GM18520 (cell line): ENCODE data around the gene PDYN.
"Not testable (repeated sequence)": the region's sequence is repeated elsewhere in the genome, so short reads cannot be mapped to it uniquely, and the experiment has no call there.

Experiments used
- ATAC-seq: cut with Tn5 transposase; IDR thresholded peaks from one replicate; pipeline ENCODE4 v1.9.1; 2021; ENCODE audit not compliant: unreplicated experiment

Gene PDYN

DNA sequence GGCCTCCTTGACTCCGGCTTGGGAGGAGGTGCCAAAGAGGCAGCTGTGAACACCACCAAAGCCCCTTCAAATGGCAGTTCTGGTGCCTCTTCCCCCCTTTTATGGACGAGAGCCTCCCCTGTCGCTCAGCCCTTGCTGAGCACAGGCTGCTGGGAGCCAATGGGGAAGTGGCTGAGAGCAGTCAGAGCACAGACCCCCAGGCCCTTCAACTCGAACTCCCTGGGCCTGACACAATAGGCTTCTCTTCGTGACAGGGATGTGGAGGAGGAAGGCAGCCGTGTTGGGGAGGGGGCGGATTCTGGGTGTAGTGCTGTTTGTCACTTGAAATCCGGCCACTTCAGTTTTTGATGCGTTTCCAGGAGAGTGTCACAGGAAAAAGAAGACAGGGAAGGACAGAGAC, at the start of gene PDYN:
Gene PDYN (minus strand): TSS at position 73 of the 400 bp plus-strand sequence. CDS start 10,974 bp downstream, outside the sequence.
- ATAC-seq, result no peak

DNA sequence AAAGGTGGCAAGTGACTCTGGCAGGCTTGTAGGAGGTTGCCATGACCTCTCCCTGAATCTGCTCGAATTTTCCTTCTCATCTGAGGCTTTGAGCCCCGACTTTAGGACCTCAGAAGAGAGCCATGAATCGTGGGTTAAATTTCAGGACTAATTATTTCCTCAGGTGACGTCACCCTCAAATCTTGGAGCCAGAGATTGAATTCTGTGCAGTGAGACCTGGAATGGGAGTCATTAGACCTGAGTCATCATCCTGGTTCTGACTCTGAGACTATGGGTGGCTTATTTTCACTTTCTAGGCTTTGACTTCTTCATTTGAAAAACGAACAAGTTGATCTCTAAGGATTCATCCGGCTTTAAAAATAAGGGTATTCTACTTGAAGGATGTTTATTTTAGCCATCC, 48.5 kb upstream of the PDYN start:
- ATAC-seq, result no peak

DNA sequence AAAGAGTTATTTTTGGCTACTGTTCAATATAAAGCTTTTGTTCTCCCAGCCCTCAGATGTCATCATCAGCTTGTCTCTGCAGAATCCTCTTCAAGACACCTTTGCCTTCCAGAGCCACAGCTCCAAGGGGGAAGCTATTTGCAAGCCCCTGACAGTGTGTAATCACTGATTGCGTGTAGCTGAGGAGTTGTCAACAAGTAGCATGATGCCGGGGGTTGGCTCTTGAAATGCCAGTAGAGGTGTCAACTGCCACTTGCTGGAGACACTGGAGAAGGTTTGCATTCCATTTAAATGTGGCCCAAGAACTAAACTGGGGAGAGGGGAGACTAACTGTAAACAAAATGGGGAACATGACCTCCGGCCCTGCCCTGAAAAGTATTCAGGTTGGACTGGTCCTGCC, 44.3 kb upstream of the PDYN start:
- no peak for ATAC-seq

DNA sequence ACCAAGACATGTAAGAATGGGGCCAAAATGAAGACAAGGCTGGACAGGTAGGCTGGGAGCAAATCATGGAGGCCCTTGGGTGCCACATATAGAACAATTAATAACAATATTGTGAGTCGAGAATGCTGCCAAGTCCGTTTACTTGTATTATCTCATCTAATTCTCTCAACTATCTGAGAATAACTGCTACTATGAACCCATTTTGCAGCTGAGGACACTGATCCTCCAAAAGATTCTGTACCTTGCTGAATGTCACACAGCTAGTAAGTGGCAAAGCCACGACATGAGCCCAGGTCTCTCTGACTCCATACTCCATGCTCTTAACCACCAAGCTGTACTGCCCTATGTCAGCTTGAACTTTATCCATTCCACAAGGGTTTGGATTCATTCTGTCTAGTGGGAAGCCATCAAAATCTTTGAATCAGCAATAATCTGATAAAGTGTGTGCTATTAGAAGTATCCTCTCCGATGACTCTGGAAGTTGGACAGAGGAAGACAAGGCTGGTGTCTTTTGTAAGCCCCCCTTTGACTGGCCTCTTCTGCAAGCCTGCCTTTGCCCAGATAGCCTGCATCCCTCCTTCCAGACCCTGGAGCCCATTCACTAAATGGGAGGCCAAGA, 43.5 kb upstream of the PDYN start:
- ATAC-seq, result no peak

DNA sequence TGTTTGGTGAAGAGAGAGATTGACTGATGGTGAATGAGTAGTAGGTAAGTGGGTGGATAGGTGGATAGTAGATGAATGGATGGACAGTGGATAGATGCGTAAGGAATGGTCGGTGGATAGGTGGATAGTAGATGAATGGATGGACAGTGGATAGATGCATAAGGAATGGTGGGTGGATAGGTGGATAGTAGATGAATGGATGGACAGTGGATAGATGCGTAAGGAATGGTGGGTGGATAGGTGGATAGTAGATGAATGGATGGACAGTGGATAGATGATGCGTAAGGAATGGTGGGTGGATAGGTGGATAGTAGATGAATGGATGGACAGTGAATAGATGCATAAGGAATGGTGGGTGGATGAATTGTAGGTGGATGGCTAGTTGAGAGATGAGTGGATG, 42.5 kb upstream of the PDYN start:
- not testable (repeated sequence) for ATAC-seq

DNA sequence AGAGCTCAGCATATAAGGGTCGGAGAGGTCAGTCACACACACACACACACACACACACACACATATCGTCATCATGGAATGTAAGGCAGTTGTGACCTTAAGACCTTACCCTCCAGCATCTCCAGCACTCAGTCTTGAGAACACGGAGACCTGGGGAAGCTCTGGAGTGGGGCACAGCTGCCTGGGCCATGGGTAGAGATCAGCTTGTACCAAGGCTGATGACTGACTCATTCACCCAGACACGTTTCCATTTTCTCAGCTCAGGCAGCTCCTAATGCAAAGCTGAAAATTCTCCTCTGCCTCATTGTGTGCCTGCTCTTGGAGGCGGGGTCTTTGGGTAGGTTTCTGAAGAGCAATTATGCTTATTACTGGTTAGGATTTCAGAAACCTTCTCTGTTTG, 38.3 kb upstream of the PDYN start:
- ATAC-seq, result no peak

DNA sequence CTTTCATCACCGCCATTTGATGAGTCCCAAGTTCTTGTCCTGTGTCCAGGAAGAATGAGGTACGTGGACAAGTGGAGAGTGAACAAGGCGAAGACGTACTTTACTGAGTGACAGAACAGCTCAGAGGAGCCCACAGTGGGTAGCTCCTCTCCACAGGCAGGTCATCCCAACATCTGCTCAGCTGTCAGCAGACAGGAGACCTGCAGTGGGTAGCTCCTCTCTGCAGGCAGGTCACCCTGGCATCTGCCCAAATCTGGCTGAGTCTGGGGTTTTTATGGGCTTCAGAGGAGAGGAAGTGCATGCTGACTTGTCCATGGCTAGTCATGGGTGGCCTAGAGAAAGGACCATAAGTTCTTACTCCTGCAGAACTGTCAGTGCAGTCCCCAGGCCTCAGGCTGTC, 32.7 kb upstream of the PDYN start:
- ATAC-seq, result no peak

DNA sequence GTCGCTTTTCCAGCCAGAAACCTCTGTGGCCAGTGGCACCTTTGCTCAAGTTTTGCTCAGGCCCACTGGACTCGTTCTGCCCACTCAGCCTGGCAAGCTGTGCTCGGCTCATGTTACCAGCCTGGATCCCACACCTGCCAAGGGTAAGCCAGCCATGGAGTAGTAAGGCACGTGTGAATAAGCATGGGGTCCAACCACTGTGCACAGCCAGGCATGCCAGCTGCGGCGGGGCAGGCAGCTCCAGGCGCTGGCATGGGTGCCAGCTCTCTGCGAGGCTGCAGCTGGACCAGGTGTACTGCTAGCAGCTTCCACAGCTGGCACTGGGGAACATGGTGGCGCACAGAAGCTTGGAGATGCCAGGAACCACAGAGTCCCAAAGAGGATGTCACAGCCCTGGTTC, 32.1 kb upstream of the PDYN start:
- ATAC-seq, result no peak

DNA sequence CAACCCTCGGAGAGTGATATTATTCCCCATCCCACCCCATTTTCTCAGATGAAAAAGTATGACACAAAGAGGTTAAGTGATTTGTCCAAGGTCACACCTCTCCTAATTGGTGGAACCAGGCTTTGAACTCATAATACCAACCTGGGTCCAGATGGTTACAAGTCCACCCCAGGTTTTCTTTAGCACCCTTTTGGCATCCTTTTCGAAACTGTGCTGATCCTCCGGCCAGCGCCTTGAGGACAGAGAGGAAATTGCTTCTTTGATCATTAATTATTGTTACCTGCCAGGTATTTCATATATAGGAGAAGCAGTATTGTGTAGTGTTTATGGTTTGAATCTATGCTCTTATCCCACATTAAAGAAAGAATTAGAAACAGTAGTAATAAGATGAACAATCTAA, 29.3 kb upstream of the PDYN start:
- ATAC-seq, result no peak

DNA sequence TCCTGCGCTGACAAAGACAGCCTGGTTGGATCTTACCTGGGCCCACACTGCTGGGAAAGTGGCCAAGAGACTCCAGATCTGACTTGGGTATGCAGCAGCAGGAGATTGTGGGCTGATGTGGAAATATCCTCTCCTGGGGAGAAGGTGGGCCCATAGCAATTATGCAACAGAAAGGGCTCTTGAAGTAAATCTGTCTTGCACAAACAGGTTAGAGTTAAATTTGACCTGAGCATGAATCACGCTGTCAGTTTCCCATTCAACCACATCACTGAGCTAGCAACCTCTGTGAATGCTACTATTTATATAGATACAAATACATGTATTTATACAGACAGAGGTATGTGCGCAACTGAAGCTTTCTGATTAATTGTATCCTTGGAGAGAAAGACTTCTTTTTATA, 28.3 kb upstream of the PDYN start:
- no peak for ATAC-seq

DNA sequence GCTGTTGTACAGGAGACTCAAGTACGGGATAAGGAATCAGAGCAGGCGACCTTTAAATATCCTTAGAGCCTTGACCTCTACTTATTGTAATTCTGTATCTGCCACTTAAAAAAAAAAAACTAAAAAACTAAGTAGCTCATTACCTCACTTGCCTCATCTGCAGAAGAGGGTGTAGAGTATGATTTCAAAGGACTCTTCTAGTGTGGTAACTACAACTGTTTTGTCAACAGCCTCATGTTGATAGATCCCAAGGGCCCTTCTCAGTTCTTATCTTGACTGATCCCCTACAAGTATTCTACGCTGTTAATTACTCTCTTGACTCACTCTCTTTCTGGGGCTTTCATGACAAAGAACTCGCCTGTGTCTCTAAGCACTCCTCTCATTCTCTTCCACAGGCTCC, 16.7 kb upstream of the PDYN start:
- no peak for ATAC-seq

DNA sequence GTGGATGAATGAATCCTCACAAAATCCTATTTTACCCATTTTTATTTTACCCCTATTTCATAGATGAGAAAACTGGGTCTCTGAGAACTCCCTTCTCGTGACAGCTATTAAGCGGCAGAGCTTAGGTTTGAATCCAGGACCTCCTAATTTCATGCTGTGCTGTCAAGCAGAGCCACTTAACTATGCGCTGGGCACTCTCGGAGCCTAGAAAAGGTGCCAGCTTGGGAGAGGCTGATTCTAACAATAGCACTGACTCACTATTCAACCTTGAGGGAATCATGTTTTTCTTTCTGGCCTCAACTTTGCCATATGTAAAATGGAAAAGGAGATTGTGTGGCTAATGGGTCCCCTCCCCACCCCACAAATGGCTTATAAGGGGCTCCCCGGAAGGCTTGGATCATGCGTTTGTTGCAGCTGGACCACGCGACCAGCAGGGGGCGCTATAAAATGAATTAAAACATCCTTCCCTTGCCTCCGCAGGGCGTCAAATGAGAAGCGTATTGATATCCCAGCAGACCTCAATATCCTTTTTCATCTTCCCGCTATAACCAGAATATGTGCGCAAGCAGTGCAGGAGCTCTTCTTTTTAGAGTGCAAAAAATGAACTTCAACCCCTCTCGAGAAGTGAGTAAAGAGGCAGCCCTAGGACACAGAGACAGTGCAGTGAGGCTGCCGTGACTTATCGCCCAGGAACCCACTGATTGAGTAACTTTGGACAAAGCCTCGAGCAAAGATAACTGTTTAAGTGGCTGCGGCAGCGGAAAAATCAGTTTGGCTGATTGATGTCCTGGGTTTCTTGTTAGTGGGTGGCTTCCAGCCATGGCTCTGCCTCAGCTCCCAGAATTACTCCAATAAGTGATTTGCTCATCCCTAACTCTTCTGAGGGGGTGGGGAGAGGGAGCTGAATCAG, 12.8 kb upstream of the PDYN start:
- ATAC-seq, result no peak

DNA sequence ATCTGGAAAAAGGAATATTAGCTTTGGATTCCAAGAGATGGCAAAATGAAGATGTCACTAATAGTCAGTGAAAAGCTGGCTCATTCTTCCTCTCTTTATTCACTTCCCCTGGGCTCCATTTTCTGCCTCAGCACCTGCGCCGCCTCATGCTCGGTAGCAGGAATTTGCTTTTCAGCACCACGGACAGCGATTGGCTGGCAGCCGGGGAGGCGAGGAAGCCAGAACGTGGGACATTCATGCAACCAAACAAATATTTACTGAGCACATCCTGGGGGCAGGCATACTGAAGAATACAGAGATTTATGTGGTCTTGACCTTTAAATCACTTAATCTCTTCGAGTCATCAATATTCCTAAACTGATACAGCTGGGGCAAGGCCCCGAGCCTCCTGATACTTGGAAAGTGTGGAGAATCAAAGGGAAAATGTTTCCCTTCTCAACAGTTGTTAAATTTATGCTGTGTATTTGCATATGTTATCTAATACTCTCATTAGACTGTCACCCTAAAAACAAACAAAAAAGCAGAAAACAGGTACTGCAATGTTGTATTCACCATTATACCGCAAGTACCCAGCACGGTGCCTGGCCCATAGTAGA, 12.1 kb upstream of the PDYN start:
- no peak for ATAC-seq

DNA sequence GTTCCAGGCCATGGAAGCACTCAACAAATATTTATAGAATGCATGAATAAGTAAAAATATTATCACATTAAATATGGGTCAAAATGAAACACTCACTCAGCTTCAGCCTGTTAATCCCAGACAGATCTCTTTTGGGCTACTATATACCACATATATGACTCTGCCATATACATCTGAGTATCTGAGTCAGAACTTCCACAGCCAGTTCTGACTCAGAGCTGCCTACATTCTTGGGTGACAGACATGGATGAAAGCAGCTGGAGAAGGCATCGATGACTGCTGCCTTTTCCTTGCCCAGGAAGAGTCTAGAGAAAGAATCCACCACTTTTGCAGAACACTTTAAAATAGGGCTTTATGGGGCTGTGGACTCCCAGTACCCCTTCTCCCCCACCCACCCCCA, 11.5 kb upstream of the PDYN start:
- no peak for ATAC-seq

DNA sequence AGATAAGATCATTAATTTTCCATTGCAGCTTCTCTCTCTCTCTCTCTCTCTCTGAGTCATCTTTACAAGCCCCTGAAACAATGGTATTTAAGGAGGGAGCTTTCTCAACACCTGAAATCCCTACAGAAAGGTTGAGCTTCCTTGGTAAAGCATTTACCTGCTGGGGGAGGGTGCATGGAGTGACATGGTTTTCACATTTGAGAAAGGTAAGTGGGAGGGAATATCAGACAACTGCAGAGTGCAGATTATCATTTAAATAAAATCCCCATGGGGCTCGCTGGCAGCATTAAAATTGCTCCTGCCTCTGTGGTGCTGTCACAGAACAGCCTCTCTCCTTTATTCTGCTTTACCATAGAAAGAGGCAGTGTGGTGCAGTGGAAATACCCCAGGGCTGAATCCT, 10.3 kb upstream of the PDYN start:
- no peak for ATAC-seq

DNA sequence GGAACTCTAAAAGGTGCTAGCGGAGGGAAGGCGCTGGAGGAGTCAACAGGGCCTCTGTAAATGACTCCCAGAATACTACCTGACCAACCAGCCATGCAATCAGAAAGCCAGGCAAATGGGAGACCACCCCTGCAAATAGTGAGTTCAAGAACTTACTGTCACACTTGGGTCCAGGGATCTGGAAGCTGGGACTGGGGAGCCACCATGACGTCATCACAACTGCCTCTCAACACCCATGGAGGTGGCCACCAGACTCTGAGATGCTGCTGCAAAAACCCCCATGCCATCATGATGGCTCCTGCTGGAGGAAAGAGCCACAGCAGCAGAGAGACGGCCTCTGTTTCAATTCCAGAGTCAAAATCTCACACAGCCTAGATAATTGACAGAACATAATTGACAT, 8.5 kb upstream of the PDYN start:
- ATAC-seq, result no peak

DNA sequence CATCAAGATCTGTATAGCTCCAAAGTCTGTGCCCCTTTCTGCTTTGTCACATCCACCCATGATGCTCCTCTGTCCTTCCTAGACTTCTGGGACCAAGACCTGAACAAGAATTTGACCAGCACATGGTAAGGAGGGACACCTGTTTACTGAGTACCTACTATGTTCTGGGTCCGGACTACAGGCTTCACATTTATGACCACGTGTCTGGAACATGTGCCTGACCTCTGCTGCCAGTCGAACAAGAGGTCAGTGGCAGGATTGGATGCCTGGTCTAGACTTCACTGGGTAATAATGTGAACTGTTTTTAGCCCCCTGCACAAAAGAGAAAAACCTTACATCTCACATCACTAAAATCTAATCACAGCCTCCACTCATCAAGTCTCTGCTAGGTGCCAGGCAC, 7.3 kb upstream of the PDYN start:
- no peak for ATAC-seq

DNA sequence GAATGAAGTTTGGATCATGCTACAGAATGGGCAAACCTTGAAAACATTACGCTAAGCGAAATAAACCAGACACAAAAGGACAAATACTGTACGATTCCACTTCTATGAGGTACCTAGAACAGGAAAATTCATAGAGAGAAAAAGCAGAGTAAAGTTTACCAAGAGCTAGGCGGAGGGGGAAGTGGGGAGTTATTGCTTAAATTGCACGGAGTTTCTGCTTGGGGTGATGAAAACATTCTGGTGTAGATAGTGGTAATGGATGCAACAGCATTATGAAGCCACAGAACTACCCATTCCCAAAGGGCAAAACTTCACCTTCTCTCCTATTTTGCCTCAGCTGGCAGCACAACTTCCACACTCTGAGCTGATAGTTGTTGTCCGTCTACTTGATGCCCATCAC, 6.4 kb upstream of the PDYN start:
- no peak for ATAC-seq

DNA sequence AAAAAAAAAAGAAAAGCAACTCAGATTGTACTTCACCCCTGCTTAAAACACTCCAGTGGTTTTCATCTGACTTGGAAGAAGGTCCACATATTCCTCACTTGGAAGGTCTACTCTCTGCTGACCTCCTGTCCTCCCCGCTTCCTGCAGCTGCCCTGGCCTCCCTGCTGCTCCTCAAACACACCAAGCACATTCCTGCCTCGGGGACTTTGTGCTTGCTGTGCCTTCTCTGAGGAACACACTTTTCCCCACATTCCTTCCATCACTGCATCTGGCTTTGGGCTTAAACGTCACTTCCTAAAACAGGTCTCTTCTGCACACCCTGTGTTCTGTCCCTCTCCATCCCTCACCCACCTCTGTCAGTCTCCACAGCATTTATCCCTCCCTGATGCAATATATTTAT, 4.9 kb upstream of the PDYN start:
- ATAC-seq, result no peak

DNA sequence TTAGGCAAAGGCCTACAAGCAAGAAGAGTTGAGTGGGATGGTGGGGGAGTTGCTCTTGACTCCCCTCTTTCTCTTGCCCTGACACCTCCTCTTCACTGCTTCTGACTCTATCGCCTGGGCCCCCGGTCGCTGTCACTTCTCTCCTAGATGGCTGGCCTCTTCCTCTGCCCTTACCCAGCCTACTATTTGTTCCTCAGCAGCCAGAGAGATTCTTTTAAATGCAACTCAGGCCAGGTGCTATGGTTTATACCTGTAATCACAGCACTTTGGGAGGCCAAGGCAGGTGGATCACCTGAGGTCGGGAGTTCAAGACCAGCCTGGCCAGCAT, 4.3 kb upstream of the PDYN start:
- ATAC-seq, result no peak

DNA sequence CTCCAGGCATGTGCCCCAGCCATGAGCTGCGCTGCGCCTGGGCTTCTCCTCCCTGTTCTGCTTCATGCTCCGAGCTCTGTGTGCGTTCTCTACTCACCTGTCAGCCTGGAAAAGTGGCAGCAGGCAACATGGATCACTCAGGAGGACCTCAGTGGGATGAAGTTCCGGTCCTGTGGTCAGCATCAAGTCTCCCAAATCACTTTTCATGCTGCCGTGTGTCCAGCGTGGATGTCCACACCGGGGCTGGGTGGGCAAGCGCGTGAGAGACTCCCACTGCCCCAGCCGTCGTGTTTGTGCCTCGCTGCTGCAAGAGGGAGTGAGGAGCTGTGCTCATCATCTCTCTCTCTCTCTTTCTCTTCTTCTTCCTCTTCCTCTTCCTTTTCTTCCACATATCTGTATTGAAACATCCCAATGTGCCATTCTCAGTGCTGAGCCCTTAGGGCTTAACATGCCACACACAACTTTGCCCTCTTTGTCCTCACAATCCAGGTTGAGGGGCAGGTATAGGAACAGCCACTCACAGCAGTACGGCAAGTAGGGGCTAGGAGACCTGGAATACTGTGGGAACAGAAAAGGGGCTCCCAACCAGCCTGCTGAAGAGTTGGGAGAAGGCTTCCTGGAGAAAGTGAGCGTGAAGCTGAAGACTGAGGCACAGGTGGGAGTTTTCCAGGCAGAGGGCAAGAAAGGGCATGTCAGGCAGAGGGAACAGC, 3.8 kb upstream of the PDYN start:
- ATAC-seq, result no peak
